Endodermal cell (in vitro differentiated cells): ENCODE measurements around the gene MORC3. TPM values are rescaled to one million over a fixed set of nuclear protein-coding genes. Genes with fewer than 3 reads are reported as not detected.
A peak's percentile ranks its signal among the peaks of the same experiment; 100 is the strongest.

Experiments
- DNase-seq: peaks from one replicate; pipeline ENCODE4 v3.0.0-alpha.2; 2017
- H3K27ac ChIP-seq: 2 replicates; pipeline ENCODE4 v1.5.1; 2013; ENCODE audit warnings: mild to moderate bottlenecking, low read depth, low read length, moderate library complexity
- H3K27me3 ChIP-seq: 2 replicates; pipeline ENCODE4 v1.6.1; 2013; ENCODE audit warnings: mild to moderate bottlenecking, low read length, moderate library complexity; ENCODE audit not compliant: insufficient read depth, control insufficient read depth, poor library complexity, severe bottlenecking
- H3K36me3 ChIP-seq: 2 replicates; pipeline ENCODE4 v1.7.0; 2013; ENCODE audit warnings: mild to moderate bottlenecking, low read length, moderate library complexity; ENCODE audit not compliant: control insufficient read depth, insufficient read depth
- H3K4me1 ChIP-seq: one replicate; pipeline ENCODE4 v1.7.0; 2013; ENCODE audit warnings: low read length; ENCODE audit not compliant: control insufficient read depth, insufficient read depth
- H3K4me3 ChIP-seq: 2 replicates; pipeline ENCODE4 v1.5.1; 2013; ENCODE audit warnings: mild to moderate bottlenecking, low read length, moderate library complexity
- H3K9ac ChIP-seq: 2 replicates; pipeline ENCODE4 v1.6.1; 2013; ENCODE audit warnings: mild to moderate bottlenecking, low read length, moderate library complexity; ENCODE audit not compliant: poor library complexity, severe bottlenecking; ENCODE audit errors: extremely low read depth
- H3K9me3 ChIP-seq: 2 replicates; pipeline ENCODE4 v1.6.1; 2013; ENCODE audit warnings: mild to moderate bottlenecking, low read length, moderate library complexity; ENCODE audit not compliant: control insufficient read depth
- H3K27ac Mint-ChIP-seq: 2 replicates; pipeline ENCODE4 v1.8.0; 2020; ENCODE audit warnings: mixed read lengths
- H3K27me3 Mint-ChIP-seq: 2 replicates; pipeline ENCODE4 v1.8.0; 2021; ENCODE audit warnings: mild to moderate bottlenecking, mixed read lengths; ENCODE audit not compliant: insufficient read depth
- H3K36me3 Mint-ChIP-seq: 2 replicates; pipeline ENCODE4 v1.8.0; 2020; ENCODE audit warnings: low read depth, mixed read lengths
- H3K4me1 Mint-ChIP-seq: 2 replicates; pipeline ENCODE4 v1.8.0; 2020; ENCODE audit warnings: mixed read lengths
- H3K4me3 Mint-ChIP-seq: 2 replicates; pipeline ENCODE4 v1.8.0; 2020; ENCODE audit warnings: mild to moderate bottlenecking, moderate library complexity, mixed read lengths
- H3K9me3 Mint-ChIP-seq: 2 replicates; pipeline ENCODE4 v1.8.0; 2020; ENCODE audit warnings: mild to moderate bottlenecking, mixed read lengths
- CTCF ChIP-seq: fragments of 200-600 bp; sonication (generic); conservative IDR thresholded peaks from 2 replicates; pipeline ENCODE4 v1.5.0; 2021; ENCODE audit warnings: antibody characterized with exemption, mild to moderate bottlenecking
- WGBS, 2 experiments: methylation state at CpG; one replicate each; pipeline versions ENCODE4 v1.1.5 to v1.1.7; 2013; ENCODE audit warnings: missing lambda C conversion rate in 2 of 2, mixed read lengths in 1 of 2; ENCODE audit not compliant: insufficient coverage in 1 of 2, insufficient read length in 1 of 2; 5-methylcytosine and 5-hydroxymethylcytosine counted together
- total RNA-seq, 2 donors: library from RNA; stranded (reverse); fragmentation: NEBNext Ultra II Directional in 1 of 2; extraction: Animal tissue kit (Norgen Biotek cat#: 25700) in 1 of 2; gene quantifications; 2 replicates in 1 of 2; 3 replicates in 1 of 2; pipeline ENCODE4 v1.2.1, GENCODE V29; 2021

The MORC3 gene
- total RNA-seq, 2 donors from 2014 or later, result 17.8 to 23.3 TPM

GRCh38 chr21:36420571-36421339 lies 100.8 kb downstream of the MORC3 start:
- Histone ChIP-seq H3K4me1 (no peaks in the 10 kb centered on the region), H3K4me3 (no peak overlapping the region), H3K9ac (no peak overlapping the region), H3K27me3 (no peaks in the 10 kb centered on the region), H3K9me3 (no peaks in the 10 kb centered on the region), H3K36me3 (peaks cover 12% of the 10 kb centered on the region), H3K27ac (no peak overlapping the region)
- Mint-ChIP-seq H3K36me3 (peaks cover 28% of the 10 kb centered on the region), H3K4me1 (peaks cover 23% of the 10 kb centered on the region), H3K27ac (no peak overlapping the region), H3K27me3 (no peaks in the 10 kb centered on the region), H3K4me3 (no peak overlapping the region), H3K9me3 (no peaks in the 10 kb centered on the region)
- 95 to 96% methylated on average over 17 to 18 of the region's 18 CpGs for WGBS, 2 experiments
- no peak for TF ChIP-seq CTCF
- DNase-seq, result no peak

GRCh38 chr21:36422279-36423098 lies 102.5 kb downstream of the MORC3 start:
- no peaks in the 10 kb centered on the region for H3K9me3 ChIP-seq
- Mint-ChIP-seq H3K27ac (peak overlapping the region; percentile 75), H3K9me3 (no peaks in the 10 kb centered on the region), H3K27me3 (no peaks in the 10 kb centered on the region), H3K4me3 (no peak overlapping the region), H3K4me1 (peaks cover 19% of the 10 kb centered on the region), H3K36me3 (peaks cover 13% of the 10 kb centered on the region)
- peak; percentile 95 for DNase-seq
- H3K27ac ChIP-seq, result no peak overlapping the region
- 65 to 80% methylated on average over 16 to 28 of the region's 28 CpGs for WGBS, 2 experiments
- H3K4me1 ChIP-seq, result no peaks in the 10 kb centered on the region
- no peak overlapping the region for H3K9ac ChIP-seq
- no peaks in the 10 kb centered on the region for H3K36me3 ChIP-seq
- H3K27me3 ChIP-seq, result no peaks in the 10 kb centered on the region
- no peak overlapping the region for H3K4me3 ChIP-seq
- peak; percentile 94 for TF ChIP-seq CTCF

- no peaks in the 10 kb centered on the region for H3K27me3 ChIP-seq
- H3K36me3 ChIP-seq, result no peaks in the 10 kb centered on the region
- no peaks in the 10 kb centered on the region for H3K9me3 ChIP-seq
- DNase-seq, result no peak
- no peak for TF ChIP-seq CTCF
- Mint-ChIP-seq H3K27me3 (no peaks in the 10 kb centered on the region), H3K4me1 (peaks cover 22% of the 10 kb centered on the region), H3K27ac (peak overlapping the region; percentile 74), H3K9me3 (no peaks in the 10 kb centered on the region), H3K4me3 (no peak overlapping the region), H3K36me3 (peaks cover 4% of the 10 kb centered on the region)
- no peak overlapping the region for H3K9ac ChIP-seq
- H3K4me3 ChIP-seq, result no peak overlapping the region
- no peak overlapping the region for H3K27ac ChIP-seq
- H3K4me1 ChIP-seq, result no peaks in the 10 kb centered on the region
- 95 to 96% methylated on average over 9 to 12 of the region's 12 CpGs for WGBS, 2 experiments
Measured at GRCh38 chr21:36423771-36424433, 103.9 kb downstream of the MORC3 start.
